Caco-2 (cell line): Measurements from ENCODE around the gene AGPAT2. TPM values are rescaled to one million over a fixed set of nuclear protein-coding genes. Genes with fewer than 3 reads are reported as not detected.

Source experiments
- microRNA-seq: library from miRNA; unstranded; fragments of <30 nt; microRNA quantifications from one replicate; pipeline ENCODE4 v1.2.0, GENCODE V29; 2022
- total RNA-seq: library from RNA; stranded (reverse); gene quantifications from 2 replicates; pipeline ENCODE4 v1.2.3, GENCODE V29; 2022

AGPAT2 gene
- total RNA-seq, 1 experiment from 2014 or later = 68.7 TPM

Small RNA genes within 50 kb of the gene (microRNA-seq; reads per million reads assigned to microRNA genes)
- gene MIR126 = 1,136 reads per million, percentile 88 among the genes with 10 or more reads in this experiment

Other genes with a start within 250 kb of the AGPAT2 start
- gene INPP5E, start 247.6 kb downstream of the AGPAT2 start, total RNA-seq = 18.6 and 20.0 TPM in 2 replicates
- 76.4 and 81.3 TPM in 2 replicates for gene SEC16A, start 204.4 kb downstream of the AGPAT2 start, total RNA-seq
- gene NOTCH1, start 141.4 kb downstream of the AGPAT2 start, total RNA-seq = 5.5 and 6.3 TPM in 2 replicates
- 30.2 and 30.4 TPM in 2 replicates for gene EGFL7, start 24.5 kb downstream of the AGPAT2 start, total RNA-seq
- 40.4 and 40.6 TPM in 2 replicates for gene DIPK1B, start 25.1 kb upstream of the AGPAT2 start, total RNA-seq
- gene LCN10, start 55.5 kb upstream of the AGPAT2 start, total RNA-seq = not detected in 2 replicates
- gene LCN6, start 61.1 kb upstream of the AGPAT2 start, total RNA-seq = not detected in 2 replicates
- not detected in 2 replicates for gene LCN8, start 70.8 kb upstream of the AGPAT2 start, total RNA-seq
- gene LCN15, start 77.1 kb upstream of the AGPAT2 start, total RNA-seq = not detected in 2 replicates
- 107 and 122 TPM in 2 replicates for gene TMEM141, start 103.9 kb upstream of the AGPAT2 start, total RNA-seq
- 4.2 and 5.8 TPM in 2 replicates for gene CCDC183, start 108.9 kb upstream of the AGPAT2 start, total RNA-seq
- 134 and 138 TPM in 2 replicates for gene RABL6, start 120.5 kb upstream of the AGPAT2 start, total RNA-seq
- gene AJM1, start 155.0 kb upstream of the AGPAT2 start, total RNA-seq = 3.6 and 4.2 TPM in 2 replicates
- gene PHPT1, start 162.0 kb upstream of the AGPAT2 start, total RNA-seq = 103 and 105 TPM in 2 replicates
- gene MAMDC4, start 164.9 kb upstream of the AGPAT2 start, total RNA-seq = 8.8 and 10.8 TPM in 2 replicates
- 429 and 476 TPM in 2 replicates for gene EDF1, start 178.9 kb upstream of the AGPAT2 start, total RNA-seq
- 41.7 and 50.0 TPM in 2 replicates for gene TRAF2, start 199.1 kb upstream of the AGPAT2 start, total RNA-seq